Activated CD8-positive, alpha-beta memory T cell treated with anti-CD3 and anti-CD28 coated beads for 24 hours (primary cell): ENCODE measurements around the gene OXNAD1.

Experiments
- DNase-seq: peaks from one replicate; pipeline ENCODE4 v3.0.0-alpha.2; 2020

OXNAD1 gene

DNA sequence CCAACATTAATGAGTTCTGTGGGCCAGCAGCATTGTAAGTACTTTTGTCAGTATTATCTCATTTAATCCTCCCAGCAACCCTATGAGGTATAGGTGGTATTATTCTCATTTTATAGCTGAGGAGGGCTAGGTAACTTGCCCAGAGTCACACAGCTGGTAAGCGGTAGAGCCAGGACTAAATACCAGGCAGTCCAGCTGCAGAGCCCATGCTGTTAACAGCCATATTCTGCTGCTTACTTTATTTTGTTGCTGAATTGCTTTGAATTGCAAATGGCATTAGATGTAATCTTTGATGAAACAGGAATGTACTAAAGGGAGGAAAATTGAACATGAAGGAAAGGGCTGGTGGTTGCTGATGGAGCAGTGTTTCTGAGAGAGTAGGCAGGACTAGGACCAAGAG, 19.6 kb downstream of the OXNAD1 start:
- DNase-seq = no peak

DNA sequence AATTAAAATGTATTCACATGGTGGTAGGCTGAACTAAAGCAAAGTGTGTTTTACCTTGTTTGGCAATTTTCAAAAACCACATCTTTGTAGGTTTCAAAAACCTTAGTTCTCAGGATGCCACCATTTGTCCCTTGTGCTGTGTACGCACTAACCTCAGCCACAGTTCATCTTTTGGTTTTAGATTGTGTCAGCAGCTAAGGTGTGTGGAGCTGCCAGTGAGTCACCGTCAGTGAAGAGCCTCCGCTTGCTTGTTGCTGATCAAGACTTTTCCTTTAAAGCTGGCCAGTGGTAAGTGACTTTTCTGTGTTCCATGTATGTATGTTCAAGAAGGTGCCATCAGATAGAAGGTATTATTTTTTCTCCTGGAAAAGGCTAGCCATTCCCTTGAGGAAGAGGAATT, 21.1 kb downstream of the OXNAD1 start:
- DNase-seq = peak; percentile 71

DNA sequence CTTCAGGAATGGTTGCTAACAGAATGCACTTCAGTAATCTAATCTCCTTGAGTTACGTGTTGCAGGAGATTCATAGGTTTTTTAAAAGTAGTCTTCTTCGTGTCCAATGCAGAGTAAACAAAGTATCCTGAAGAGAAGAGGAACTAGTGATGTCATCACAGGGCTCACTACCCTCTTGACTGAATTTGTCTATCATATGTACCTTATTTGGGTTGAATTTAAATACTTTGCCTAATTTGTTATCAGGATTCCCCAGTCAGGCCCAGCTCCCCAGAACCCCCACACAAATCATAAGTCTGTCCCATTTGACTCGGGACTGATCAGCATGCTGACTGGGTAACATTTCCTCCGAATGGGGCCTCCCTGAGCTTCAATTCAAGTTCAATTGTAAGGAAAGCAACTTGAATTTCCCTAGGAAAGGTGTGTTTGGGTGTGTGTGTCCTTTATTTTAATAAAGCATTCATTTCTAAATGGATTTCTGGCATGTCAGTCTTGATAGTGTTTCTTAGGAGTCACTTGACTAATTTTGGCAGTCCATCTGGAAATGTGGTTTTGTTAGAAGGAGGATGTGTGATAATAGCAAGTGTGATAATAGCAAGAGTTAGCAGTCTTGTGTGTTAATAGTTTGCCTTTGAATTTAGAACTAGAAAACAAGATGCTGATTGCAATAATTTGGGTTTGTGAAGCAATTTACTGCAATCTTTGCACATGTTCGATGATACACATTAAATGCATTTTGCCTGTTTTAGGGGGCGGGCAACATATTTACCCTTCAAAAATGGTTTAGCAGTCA, 21.9 kb downstream of the OXNAD1 start:
- DNase-seq = no peak

DNA sequence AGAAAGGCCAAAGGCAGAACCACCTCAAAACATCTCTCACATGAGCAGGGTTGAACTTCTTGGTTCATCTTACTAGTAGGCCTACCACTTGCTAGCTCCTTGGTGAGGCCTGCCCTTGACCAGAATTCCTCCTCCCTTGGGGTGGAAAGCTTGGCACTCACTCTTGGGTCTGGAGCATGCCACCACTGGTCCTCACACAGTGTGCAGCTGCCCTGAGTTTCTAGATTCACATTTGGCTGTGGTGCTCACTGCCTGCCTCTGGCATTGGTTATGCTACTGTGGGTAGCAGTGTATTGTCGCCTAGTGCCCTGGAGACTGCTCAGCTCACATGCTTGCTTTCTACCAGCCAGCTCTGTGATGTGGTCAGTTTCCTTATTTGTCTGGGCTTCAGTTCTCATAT, 23.7 kb downstream of the OXNAD1 start:
- DNase-seq = peak; percentile 67

DNA sequence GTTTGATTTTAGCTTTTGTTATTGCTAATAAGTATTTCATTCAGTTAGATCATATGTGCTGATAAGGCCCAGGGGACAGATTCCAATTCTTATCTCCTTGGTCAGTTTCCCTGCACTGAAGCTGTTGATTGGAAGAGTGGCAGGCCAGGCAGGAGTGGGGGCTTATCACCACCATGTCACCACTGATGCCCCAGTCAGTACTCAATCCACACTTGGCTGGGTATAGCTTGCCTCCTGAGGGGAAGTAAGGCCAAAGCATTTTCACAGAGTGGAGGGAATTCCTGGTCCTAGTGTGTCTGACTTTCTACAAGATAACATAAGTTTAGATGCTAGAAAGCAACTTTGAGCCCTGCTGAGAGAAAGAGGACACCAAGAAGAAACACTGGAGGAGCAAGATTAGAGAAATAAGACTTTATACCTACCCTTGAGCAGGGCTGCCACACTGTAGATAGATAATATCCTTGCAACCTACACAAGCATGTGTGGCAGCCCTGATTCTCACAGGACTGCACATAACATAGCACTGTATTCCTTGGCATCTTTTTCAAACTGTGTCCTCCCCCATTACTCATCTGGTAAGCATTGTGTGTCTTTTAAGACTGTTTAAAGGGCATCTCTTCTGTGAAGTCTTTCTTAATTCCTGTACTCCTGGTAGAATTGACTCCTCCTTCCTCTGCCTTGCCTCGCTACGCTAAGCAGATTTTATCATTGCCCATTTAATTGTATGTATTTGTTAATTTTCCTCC, 24.3 kb downstream of the OXNAD1 start:
- DNase-seq = no peak

DNA sequence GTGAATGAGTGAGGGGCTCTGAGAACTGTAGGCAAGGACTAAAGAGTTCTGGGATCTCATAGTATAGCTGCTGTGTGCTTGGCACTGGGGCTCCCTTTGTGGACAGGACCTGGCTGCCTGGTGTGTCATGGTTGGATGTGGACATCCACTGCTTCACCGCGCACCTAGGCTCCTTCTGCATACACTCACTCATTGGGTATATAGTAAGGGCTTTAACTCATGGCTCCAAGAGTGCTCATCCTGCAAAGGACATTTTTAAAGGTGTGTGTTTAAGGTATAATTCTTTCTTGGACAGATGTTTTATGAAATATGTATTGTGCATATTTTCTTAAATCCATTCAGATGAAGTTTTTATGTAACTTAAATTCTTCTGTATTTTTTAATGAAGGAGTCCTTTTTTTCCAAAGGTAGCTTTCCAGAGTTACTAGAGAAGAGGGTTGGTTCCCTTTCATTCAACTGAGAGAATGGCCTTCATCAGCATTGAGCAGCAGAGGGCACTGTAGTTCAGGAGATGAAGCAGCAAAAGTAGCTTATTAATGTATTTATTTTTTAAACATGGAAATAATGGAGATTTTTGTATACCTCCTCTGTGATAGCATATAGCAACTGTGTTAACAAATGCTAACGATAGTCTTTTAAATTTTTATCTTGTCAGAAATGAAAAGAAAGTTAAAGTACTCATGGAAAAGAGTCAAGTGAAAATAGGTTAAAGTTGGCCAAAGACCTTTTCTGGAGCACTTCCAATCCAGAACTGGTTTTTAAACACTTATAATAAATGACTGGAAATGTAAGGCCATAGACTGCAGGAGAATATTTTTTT, 25.2 kb downstream of the OXNAD1 start:
- no peak for DNase-seq

DNA sequence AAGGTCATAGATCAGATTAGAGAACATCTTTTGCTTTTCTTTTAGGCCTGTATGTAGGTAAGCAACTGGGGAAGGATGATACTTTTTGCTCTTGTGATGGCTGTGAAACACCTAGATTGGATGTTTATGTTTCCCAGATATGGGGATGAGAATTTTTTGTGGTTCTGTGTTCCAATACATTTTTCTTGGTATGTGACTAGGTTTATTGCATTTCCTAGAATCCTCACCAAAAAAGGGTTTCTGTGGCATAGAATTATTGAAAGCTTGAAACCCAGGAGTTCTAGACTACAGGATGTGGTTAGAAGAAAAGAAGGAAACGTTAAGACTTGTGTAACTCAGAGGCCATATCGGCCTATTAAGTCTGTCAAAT, 25.8 kb downstream of the OXNAD1 start:
- no peak for DNase-seq

DNA sequence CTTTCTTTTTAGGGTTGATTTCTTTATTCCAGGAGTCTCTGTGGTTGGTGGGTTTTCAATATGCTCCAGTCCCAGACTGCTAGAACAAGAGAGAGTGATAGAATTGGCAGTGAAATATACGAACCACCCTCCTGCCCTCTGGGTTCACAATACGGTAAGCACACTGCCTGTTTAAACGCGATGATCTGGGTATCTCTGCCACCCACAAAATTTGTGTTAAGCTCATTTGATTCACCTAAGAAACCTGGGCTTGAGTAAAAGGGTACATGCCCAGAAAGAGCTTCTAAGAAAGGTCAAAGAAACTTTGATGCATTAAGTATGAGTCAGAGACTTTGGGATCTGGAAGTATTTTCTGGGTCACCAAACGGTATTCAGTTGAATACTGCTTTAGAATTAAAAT, 29.8 kb downstream of the OXNAD1 start:
- DNase-seq = no peak

DNA sequence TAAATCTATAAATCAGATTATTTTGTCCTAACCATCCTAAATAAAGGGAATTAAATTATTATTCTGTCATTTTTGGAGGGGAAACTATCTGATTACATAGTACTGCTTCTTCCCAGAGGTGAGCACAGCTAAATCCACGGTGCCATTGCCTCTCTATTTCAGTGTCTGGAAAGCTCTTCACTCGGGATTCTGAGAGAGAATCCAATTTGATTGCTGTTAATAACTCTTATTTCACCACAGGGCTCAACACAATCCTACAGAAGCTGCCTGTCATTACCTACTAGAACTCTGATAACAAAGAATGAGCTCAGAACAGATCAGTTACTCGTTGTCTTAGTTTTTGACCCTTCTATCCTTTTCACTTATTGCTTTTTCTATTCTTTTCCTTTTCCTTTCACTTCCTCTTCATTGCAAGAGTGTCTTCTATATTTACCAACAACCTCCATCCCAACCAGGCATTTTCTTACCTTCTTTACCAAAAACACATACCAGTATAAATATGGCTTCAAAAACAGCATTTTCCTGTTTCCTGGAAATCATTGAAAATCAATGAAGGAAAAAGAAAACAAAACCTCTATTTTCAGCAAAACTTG, 30.4 kb downstream of the OXNAD1 start:
- no peak for DNase-seq

DNA sequence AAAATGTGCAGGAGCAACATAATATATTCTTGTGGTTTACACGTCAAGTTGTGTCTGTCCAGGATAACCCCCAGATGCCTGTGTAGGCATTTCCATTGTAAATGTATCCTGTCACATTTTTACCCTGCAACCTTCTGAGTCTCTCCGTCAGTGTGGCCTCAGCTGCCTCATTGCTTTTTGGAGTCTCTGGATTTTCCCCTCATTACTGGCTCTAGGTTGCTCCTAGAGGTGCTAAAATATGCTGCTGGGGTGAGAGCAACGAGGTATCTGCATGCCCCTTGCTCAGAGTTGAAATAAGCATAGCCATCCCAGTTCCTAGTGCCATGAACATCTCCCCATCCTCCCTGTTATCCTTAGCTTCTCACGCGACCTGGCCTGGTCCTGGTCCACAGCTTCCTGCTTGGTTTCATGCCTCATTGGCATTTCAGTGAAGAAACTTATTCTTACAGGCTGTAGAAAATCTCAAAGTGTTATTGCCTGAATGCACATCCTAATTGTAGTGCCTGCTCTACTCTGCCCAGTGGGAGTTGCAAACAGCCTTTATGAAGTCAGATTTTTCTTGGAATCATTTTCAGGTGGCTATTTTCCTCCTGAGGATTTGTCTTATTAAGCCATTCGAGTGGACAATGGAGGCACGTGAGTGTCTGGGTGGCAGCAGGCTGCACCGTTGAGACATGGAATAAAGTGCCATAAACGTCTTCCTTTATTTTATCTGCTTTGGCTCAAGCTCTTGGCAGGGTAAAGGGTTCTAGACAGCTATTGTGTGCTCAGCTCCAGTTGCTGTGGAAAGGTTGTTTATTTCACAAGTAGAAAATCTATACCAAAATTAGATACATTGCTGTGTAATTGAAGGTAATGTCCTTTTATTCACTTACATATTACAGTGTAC, 33.2 kb downstream of the OXNAD1 start:
- DNase-seq = no peak

DNA sequence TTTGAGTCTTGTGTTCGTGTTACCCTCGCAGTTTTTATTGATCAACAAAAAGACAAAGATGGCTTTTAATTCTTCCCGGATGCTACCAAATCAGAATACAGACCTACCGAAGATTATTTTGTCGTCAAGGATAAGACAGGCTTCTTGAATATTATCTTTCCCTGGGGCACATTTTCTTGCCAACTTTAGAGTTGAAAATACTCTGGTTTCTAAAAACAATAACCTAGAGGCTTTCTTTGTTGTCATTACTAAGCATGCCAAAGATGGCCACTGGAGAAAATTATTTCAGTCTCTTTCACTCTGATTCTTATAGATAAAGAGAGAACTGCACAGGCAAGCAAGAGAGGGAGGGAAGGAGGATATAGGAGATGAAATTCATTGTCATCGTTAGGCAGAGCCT, 33.9 kb downstream of the OXNAD1 start:
- DNase-seq = no peak

DNA sequence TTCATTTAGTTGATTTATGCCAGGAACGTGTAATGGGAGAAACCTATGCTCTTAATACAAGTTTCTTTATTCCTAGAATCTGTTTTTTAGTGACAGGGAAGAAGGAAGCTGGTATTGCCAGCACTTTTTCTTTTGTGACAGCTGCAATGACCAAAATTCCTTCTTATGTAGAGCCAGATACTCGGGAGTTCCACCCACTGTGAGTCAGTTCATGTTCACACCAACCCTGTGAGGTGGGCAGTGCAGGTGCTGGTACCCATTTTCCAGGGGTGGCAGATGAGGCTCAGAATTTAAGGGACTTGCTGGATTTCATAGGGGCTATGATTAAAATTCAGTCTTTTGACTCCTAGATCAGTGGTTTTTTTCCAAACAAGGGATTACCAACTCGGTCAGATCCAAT, 34.7 kb downstream of the OXNAD1 start:
- no peak for DNase-seq

DNA sequence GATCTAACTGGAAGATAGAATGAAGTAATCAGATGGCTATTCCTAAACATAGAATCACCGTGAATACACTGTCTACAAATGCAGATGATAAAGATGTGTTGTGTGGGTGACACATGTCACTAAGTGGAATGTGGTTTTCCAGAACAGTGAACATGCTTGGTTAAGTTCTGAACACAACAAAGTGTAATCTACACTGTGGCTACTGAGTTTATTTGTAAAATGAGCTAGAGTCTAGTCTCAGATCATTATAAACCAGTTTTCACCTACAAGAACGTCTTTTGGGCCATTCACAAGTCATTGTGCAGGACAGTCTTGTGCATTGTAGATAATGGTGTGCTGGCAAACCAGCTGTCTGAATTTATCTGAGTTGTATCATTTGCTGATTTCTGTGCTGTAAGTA, 35.3 kb downstream of the OXNAD1 start:
- DNase-seq = no peak

DNA sequence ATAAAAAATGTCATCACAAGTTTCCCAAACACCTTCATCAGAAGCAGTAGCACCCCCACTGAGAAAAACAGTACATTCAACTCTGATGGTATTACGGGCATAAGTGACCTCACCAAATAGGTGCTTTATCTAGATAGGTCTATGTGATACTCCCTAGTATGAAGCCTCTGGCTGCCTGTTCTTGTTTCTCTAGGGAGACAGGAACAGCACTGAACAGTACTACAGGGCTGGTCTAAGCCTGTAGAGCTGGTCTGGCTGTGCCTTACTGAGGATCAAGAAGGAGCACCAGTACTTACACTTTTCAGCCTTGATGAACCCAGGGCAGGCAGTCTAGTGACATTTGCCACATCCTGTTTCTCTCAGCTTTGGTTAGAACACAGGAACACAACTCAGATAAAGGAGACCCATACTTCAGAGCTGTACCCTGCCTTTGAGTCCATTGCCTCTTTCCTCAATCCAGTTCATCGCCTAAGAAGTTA, 35.9 kb downstream of the OXNAD1 start:
- DNase-seq = peak; percentile 76

DNA sequence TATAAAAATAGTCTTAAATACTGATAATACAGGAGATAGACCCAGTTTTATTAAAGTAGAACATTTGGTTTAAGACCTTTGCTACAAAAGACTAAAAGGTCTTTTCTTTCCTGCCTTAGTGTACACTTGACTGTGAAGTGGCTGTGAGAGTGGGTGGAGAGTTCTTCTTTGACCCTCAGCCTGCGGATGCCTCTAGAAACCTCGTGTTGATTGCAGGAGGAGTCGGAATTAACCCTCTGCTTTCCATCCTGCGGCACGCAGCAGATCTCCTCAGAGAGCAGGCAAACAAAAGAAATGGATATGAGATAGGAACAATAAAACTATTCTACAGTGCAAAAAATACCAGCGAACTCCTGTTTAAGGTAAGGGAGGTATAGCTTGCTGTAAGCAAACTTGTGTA, 36.5 kb downstream of the OXNAD1 start:
- DNase-seq = no peak

DNA sequence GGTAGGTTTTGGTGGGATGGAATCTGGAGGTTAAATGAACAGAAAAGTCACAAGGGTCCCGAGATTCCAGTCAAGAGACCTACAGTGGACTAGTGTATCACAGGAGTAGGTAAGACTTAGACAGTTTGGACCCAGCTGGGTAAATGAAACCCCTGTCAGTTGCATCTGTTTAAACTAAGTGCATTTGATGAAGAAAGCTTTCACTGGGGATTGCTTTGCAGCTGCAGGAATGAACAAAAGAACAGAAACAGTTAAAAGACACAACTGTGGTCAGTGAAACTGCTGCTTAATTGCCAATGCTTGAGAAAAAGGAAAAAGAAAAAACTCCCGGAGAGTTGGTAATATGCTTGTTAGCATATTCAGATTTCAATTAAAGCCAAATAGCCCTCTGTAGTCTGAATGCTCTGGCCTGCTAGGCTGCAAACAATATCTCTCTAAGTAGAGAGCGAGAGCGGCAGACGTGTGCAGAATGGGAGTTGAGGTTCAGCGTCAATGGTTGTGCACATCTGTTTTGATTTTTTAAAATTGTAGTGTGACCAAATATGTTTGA, 37.1 kb downstream of the OXNAD1 start:
- no peak for DNase-seq

DNA sequence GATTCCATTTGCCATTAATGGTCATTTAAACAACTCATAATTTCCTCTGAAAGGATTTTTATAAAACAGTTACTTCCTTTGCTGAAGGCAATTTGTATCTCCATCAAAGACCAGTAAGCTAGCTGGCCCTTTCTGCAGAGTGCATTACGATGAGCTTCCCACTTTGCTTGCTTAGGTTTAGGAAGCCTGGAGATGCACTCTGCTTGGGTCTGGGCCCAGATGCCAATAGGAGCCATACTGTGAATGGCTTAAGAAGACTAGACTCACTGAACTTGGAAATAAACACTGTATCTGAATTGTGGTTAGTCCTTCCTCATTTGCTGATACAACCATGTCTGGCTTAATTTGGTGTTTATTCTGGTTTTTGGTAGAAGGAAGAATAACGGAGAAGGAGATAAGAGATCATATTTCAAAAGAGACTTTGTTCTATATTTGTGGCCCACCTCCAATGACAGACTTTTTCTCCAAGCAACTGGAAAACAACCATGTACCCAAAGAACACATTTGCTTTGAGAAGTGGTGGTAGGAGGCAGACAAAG, 38.1 kb downstream of the OXNAD1 start:
- DNase-seq = no peak

DNA sequence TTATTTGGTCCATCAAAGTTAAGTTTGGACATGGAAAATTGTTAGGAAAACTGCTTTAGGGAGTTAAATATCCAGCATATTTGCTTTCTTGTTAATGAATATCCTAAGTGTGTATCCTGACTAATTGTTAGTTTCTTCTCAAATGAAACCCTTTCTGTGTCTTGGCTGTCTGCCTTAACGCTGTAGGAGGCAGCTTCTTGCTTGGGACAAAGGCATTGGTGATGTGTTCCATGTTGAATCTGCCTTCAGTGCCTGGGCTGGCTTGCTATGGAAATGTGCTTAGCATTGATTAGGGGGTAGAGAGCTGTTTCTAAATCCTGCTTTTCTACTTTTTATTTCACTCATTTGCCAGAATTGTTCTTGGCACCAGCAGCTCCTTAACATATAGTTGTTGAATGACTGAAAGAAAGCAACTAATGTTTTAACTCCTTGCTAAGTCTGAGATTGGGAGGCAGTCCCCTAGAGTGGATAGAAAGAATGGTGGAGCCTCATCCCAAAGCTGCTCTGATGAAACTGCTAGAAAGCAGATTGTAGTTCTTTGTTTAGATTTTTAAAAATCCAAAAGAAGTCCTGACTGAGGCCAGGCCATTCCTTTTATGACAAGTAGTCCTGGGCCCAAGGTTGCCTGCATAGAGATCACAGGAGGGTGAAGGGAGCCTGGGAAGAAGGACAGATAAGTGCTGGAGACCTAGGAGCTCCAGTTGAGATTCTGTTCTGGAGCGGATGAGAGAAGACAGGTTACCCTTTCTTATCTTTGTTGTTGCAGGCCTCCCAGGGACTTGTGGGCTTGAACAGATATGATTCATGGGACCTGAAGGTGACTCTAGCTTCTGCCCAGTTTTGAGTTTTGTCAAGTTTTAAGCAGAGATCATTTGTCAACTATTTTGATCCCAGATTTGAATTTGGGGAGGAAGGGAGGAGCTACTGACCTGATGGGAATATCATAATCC, 39.3 kb downstream of the OXNAD1 start:
- no peak for DNase-seq

DNA sequence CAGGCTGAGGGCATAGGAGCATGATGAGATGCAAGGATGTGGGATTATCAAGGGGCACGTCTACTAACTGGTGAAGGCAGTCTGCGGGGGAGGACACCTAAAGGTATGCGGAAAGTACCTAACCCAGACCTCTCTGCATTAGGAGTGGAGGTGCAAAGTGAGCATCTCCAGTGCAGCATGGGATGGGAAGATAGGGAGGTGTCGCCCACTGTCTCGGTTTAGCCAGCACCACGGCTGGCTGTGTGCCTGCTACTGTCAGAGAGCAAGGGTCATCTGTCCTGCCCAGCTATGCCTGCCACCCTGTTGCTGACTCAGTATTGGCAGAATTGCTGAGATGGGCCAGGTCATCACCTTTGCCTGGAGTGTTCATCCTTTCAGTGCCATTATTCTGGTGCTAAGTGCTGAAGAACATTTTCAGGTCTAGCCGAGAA, 40.1 kb downstream of the OXNAD1 start:
- DNase-seq = peak; percentile 74

DNA sequence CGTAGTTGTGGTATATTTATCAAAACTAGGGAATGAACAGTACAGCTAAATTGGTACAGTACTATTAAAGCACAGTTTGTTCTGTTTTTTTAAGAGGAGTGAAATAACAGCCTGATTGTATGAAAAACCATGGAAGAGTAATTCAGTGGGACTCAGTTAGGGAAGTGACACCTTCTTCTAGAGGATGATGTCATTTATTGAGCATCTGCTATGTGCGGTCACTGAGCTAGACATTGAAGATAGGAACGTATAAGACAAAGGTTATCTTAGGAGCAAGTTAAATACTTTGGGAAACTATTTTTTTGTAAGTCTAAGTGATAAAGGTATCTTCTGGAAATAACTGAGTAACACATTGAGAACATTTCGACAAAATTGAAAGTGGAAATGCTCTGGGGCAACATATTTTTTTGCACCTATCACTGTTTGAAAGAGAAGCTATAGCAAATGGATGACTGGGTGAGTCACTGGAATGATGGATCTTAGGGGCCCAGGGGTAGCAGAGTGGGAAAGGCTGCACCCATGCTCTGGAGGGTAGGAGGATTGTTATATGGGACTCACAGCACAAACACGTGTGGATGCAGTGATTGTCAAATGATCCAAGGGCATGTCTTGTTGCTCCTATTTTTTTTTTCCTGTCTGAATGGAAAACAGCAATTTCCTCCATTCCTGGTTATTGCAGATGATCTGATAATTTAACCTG, 43.0 kb downstream of the OXNAD1 start:
- DNase-seq = no peak
